RWPE2 (cell line): ENCODE data around the gene SLC9A9.

Experiments
- ATAC-seq: fragments of 200-7000 bp; cut with Tn5 transposase; 3 replicates; pipeline ENCODE4 v1.9.1; 2021; ENCODE audit warnings: low read depth
- DNase-seq: peaks from one replicate; pipeline ENCODE4 v3.0.0-alpha.2; 2020; ENCODE audit warnings: low spot score
- H3K27ac ChIP-seq: fragments of 450-650 bp; 2 replicates; pipeline ENCODE4 v1.5.1; 2017; ENCODE audit warnings: mild to moderate bottlenecking; ENCODE audit not compliant: poor library complexity, severe bottlenecking
- H3K27me3 ChIP-seq: fragments of 250-450 bp; sonication (Bioruptor Pico); 2 replicates; pipeline ENCODE4 v1.5.1; 2021; ENCODE audit warnings: mild to moderate bottlenecking, moderate library complexity; ENCODE audit not compliant: insufficient read depth, poor library complexity, severe bottlenecking
- H3K36me3 ChIP-seq: fragments of 250-450 bp; sonication (Bioruptor Pico); 2 replicates; pipeline ENCODE4 v1.5.1; 2020; ENCODE audit warnings: low read depth, mild to moderate bottlenecking, moderate library complexity
- H3K4me1 ChIP-seq: fragments of 250-450 bp; sonication (Bioruptor Pico); 2 replicates; pipeline ENCODE4 v1.5.1; 2021; ENCODE audit warnings: mild to moderate bottlenecking, moderate library complexity; ENCODE audit not compliant: insufficient read depth, poor library complexity, severe bottlenecking
- H3K4me3 ChIP-seq: fragments of 250-450 bp; sonication (Bioruptor Pico); 2 replicates; pipeline ENCODE4 v1.5.1; 2021; ENCODE audit warnings: mild to moderate bottlenecking, moderate library complexity; ENCODE audit not compliant: severe bottlenecking
- H3K9me3 ChIP-seq: fragments of 250-450 bp; sonication (Bioruptor Pico); 2 replicates; pipeline ENCODE4 v1.5.1; 2021; ENCODE audit warnings: mild to moderate bottlenecking, moderate library complexity; ENCODE audit not compliant: severe bottlenecking
- CTCF ChIP-seq: fragments of 450-650 bp; IDR thresholded peaks from one replicate; pipeline ENCODE4 v1.5.1; 2017; ENCODE audit warnings: mild to moderate bottlenecking, moderate library complexity; ENCODE audit not compliant: poor library complexity, severe bottlenecking

Gene SLC9A9

GRCh38 chr3:143533391-143533790 lies 314.9 kb downstream of the SLC9A9 start:
- Histone ChIP-seq H3K27me3 (no peaks in the 10 kb centered on the region), H3K4me3 (no peak overlapping the region), H3K9me3 (no peaks in the 10 kb centered on the region), H3K36me3 (no peaks in the 10 kb centered on the region), H3K4me1 (no peaks in the 10 kb centered on the region), H3K27ac (no peak overlapping the region)
- DNase-seq (no peak), ATAC-seq (no peak)
- TF ChIP-seq CTCF, result no peak

GRCh38 chr3:143532091-143532490 lies 316.2 kb downstream of the SLC9A9 start:
- H3K27ac ChIP-seq, result no peak overlapping the region
- H3K27me3 ChIP-seq, result no peaks in the 10 kb centered on the region
- no peaks in the 10 kb centered on the region for H3K36me3 ChIP-seq
- DNase-seq (no peak), ATAC-seq (no peak)
- H3K9me3 ChIP-seq, result no peaks in the 10 kb centered on the region
- H3K4me3 ChIP-seq, result no peak overlapping the region
- TF ChIP-seq CTCF, result no peak
- H3K4me1 ChIP-seq, result no peaks in the 10 kb centered on the region

GRCh38 chr3:143531101-143531500 lies 317.2 kb downstream of the SLC9A9 start:
- H3K27ac ChIP-seq, result no peak overlapping the region
- H3K4me3 ChIP-seq, result no peak overlapping the region
- no peaks in the 10 kb centered on the region for H3K9me3 ChIP-seq
- H3K27me3 ChIP-seq, result no peaks in the 10 kb centered on the region
- H3K36me3 ChIP-seq, result no peaks in the 10 kb centered on the region
- DNase-seq, result no peak
- H3K4me1 ChIP-seq, result no peaks in the 10 kb centered on the region
- ATAC-seq, result no peak
- TF ChIP-seq CTCF, result no peak

- Histone ChIP-seq H3K27ac (no peak overlapping the region), H3K4me3 (no peak overlapping the region)
- no peak for TF ChIP-seq CTCF
These were observed 318.5 kb downstream of the SLC9A9 start for GRCh38 chr3:143529798-143530197.

GRCh38 chr3:143529018-143529478 lies 319.2 kb downstream of the SLC9A9 start:
- TF ChIP-seq CTCF, result no peak
- Histone ChIP-seq H3K4me1 (no peaks in the 10 kb centered on the region), H3K9me3 (no peaks in the 10 kb centered on the region), H3K27me3 (no peaks in the 10 kb centered on the region), H3K27ac (no peak overlapping the region), H3K36me3 (no peaks in the 10 kb centered on the region), H3K4me3 (no peak overlapping the region)
- DNase-seq (no peak), ATAC-seq (no peak)

More at GRCh38 chr3:143529798-143530197, 318.5 kb downstream of the SLC9A9 start:
- ATAC-seq (no peak), DNase-seq (no peak)
- H3K36me3 ChIP-seq, result no peaks in the 10 kb centered on the region
- no peaks in the 10 kb centered on the region for H3K9me3 ChIP-seq
- no peaks in the 10 kb centered on the region for H3K4me1 ChIP-seq
- no peaks in the 10 kb centered on the region for H3K27me3 ChIP-seq
